Activated CD4-positive, alpha-beta T cell treated with anti-CD3 and anti-CD28 coated beads for 24 hours (primary cell): ENCODE results near the gene GCN1.
A peak's percentile ranks its signal among the peaks of the same experiment; 100 is the strongest.

Experiments
- DNase-seq, 2 donors: peaks; one replicate each; pipeline ENCODE4 v3.0.0-alpha.2; 2020; ENCODE audit warnings: low read depth in 2 of 2

Gene GCN1

GRCh38 chr12:120229487-120230325 is 35.2 kb upstream of the GCN1 start:
- DNase-seq: no peak

- no peak for DNase-seq
These were observed 34.6 kb upstream of the GCN1 start for GRCh38 chr12:120229071-120229486.

GRCh38 chr12:120228291-120229070 is 34.0 kb upstream of the GCN1 start:
- peak; percentile 84 to 91 for DNase-seq

- no peak for DNase-seq
These were observed 33.5 kb upstream of the GCN1 start for GRCh38 chr12:120228041-120228290.

- DNase-seq: no peak
These were observed 32.9 kb upstream of the GCN1 start for GRCh38 chr12:120227233-120228040.

- no peak for DNase-seq
These were observed 31.5 kb upstream of the GCN1 start for GRCh38 chr12:120225852-120226640.

GRCh38 chr12:120225200-120225558 is 30.7 kb upstream of the GCN1 start:
- no peak for DNase-seq

GRCh38 chr12:120224304-120225199 is 30.0 kb upstream of the GCN1 start:
- no peak for DNase-seq

GRCh38 chr12:120223458-120224303 is 29.2 kb upstream of the GCN1 start:
- DNase-seq: no peak

- DNase-seq: no peak
These were observed 27.8 kb upstream of the GCN1 start for GRCh38 chr12:120222288-120222832.

GRCh38 chr12:120221576-120221900 is 27.0 kb upstream of the GCN1 start:
- no peak for DNase-seq

- DNase-seq: no peak
These were observed 26.5 kb upstream of the GCN1 start for GRCh38 chr12:120220838-120221575.

GRCh38 chr12:120218680-120219606 is 24.4 kb upstream of the GCN1 start:
- DNase-seq: no peak

- no peak for DNase-seq
These were observed 22.5 kb upstream of the GCN1 start for GRCh38 chr12:120216742-120217605.

GRCh38 chr12:120215766-120216735 is 21.5 kb upstream of the GCN1 start:
- DNase-seq: no peak

- DNase-seq: no peak
These were observed 20.8 kb upstream of the GCN1 start for GRCh38 chr12:120215357-120215735.
